Panc1 (cell line): Measurements from ENCODE around the gene CAMK2B. TPM values are rescaled to one million over a fixed set of nuclear protein-coding genes. Genes with fewer than 3 reads are reported as not detected.

Experiments used
- ATAC-seq: fragments of 200-7000 bp; cut with Tn5 transposase; 2 replicates; pipeline ENCODE4 v1.9.1; 2020; ENCODE audit warnings: mild to moderate bottlenecking, moderate library complexity
- BruUV-seq: library from RNA; stranded (reverse); fragments of 400-500 nt; replicated peaks from 2 replicates; lab custom pipeline; 2021; lab: Mats Ljungman, UMichigan
- CTCF ChIA-PET: fragments of 300-600 bp; sonication (Branson Sonifier 250); formaldehyde crosslinking; loops from one replicate; lab custom pipeline; 2022; ENCODE audit warnings: antibody characterized with exemption; lab: Charles Lee
- POLR2A ChIA-PET: fragments of 300-600 bp; sonication (Branson Sonifier 250); formaldehyde crosslinking; loops from one replicate; lab custom pipeline; 2022; ENCODE audit warnings: antibody characterized with exemption; lab: Charles Lee
- DNase-seq: peaks from one replicate; pipeline ENCODE4 v3.0.0-alpha.2; 2010; ENCODE audit warnings: low read depth, low spot score
- H3K27ac ChIP-seq: 2 replicates; pipeline ENCODE4 v1.5.1; 2011; ENCODE audit warnings: mild to moderate bottlenecking, low read length, inconsistent platforms
- H3K27me3 ChIP-seq: fragments of 200-500 bp; sonication (Bioruptor generic); 2 replicates; pipeline ENCODE4 v1.6.0; 2014; ENCODE audit warnings: low read length, inconsistent platforms; ENCODE audit not compliant: control insufficient read depth, insufficient read depth
- H3K36me3 ChIP-seq: fragments of 200-500 bp; sonication (Bioruptor generic); 2 replicates; pipeline ENCODE4 v1.5.1; 2014; ENCODE audit warnings: inconsistent platforms, mild to moderate bottlenecking, low read length, moderate library complexity; ENCODE audit not compliant: control insufficient read depth, insufficient read depth
- H3K4me1 ChIP-seq: 2 replicates; pipeline ENCODE4 v1.5.1; 2011; ENCODE audit warnings: inconsistent platforms, mild to moderate bottlenecking, low read length, moderate library complexity; ENCODE audit not compliant: control insufficient read depth, insufficient read depth
- H3K4me3 ChIP-seq, 2 experiments: 2 replicates each; pipeline ENCODE4 v1.5.1; 2011 to 2012; ENCODE audit warnings: low read depth in 2 of 2, low read length in 2 of 2, mild to moderate bottlenecking in 2 of 2, inconsistent platforms in 1 of 2, moderate library complexity in 1 of 2
- H3K9me3 ChIP-seq: fragments of 200-500 bp; sonication (Bioruptor generic); 2 replicates; pipeline ENCODE4 v1.5.1; 2014; ENCODE audit warnings: low read depth, mild to moderate bottlenecking, inconsistent platforms, low read length, moderate library complexity; ENCODE audit not compliant: control insufficient read depth, insufficient read depth
- CTCF ChIP-seq: fragments of 450-650 bp; IDR thresholded peaks from 2 replicates; pipeline ENCODE4 v1.5.1; 2017; ENCODE audit warnings: mild to moderate bottlenecking
- POLR2AphosphoS5 ChIP-seq: IDR thresholded peaks from 2 replicates; pipeline ENCODE4 v1.6.1; 2012; ENCODE audit warnings: mild to moderate bottlenecking, low read depth, low read length, moderate library complexity
- SIN3A ChIP-seq: IDR thresholded peaks from 2 replicates; pipeline ENCODE4 v1.6.1; 2012; ENCODE audit warnings: low read depth, mild to moderate bottlenecking, low read length, moderate library complexity, borderline replicate concordance; ENCODE audit not compliant: insufficient read depth
- TCF7L2 ChIP-seq: IDR thresholded peaks from 2 replicates; pipeline ENCODE4 v1.6.1; 2011; ENCODE audit warnings: mild to moderate bottlenecking, low read depth, low read length, inconsistent platforms
- in situ Hi-C: cut with HindIII; loops from 2 replicates; pipeline ENCODE4 v1.10.0; 2016; ENCODE audit warnings: low sequenced_read_pairs, low pct_unique_long_range_greater_than_20kb
- intact Hi-C: fragments of 100-400 bp; cut with micrococcal nuclease; formaldehyde crosslinking; loops from one replicate; pipeline ENCODE4 v1.10.0; 2022; ENCODE audit not compliant: unreplicated experiment
- total RNA-seq: library from RNA; stranded (reverse); gene quantifications from one replicate; pipeline ENCODE4 v1.2.1, GENCODE V29; 2021; ENCODE audit not compliant: unreplicated experiment
- TF ChIP-seq, protein P1 (sequence below), 2 experiments: IDR thresholded peaks; 2 replicates each; pipeline ENCODE4 v1.6.1; 2011 to 2012; ENCODE audit warnings: low read depth in 2 of 2, control low read depth in 1 of 2, low read length in 1 of 2, mild to moderate bottlenecking in 1 of 2, moderate library complexity in 1 of 2; ENCODE audit not compliant: insufficient read depth in 1 of 2

Gene CAMK2B
- total RNA-seq, 1 experiment from 2014 or later = 0.26 TPM

DNA sequence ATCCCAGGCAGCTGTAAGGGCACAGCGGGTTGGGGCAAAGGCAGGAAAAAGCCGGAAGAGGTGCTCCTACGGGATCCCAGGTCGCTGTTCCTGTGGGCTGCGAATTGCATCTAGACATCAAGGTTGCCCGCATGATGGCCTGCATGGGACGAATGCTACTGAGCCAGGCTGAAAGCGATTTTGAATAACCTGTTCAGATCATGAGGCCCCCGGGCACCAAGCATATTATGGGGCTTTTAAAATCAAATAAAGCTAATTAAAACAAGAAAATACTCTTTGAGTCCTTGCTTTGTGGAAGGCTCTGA is 37.1 kb downstream of the CAMK2B start:
- H3K27me3 ChIP-seq = peaks cover 13% of the 10 kb centered on the region; the same call in 1 of the 2 replicates
- no peak overlapping the region for H3K27ac ChIP-seq
- in situ Hi-C loops = no loop called here
- DNase-seq (no peak), ATAC-seq (no peak)
- H3K4me1 ChIP-seq = no peaks in the 10 kb centered on the region
- H3K36me3 ChIP-seq = no peaks in the 10 kb centered on the region
- intact Hi-C loops = no loop called here
- ChIA-PET CTCF (no interaction called here), POLR2A (no interaction called here)
- BruUV-seq = no TSS peak
- H3K4me3 ChIP-seq = no peak overlapping the region
- TF ChIP-seq, protein P1, sequence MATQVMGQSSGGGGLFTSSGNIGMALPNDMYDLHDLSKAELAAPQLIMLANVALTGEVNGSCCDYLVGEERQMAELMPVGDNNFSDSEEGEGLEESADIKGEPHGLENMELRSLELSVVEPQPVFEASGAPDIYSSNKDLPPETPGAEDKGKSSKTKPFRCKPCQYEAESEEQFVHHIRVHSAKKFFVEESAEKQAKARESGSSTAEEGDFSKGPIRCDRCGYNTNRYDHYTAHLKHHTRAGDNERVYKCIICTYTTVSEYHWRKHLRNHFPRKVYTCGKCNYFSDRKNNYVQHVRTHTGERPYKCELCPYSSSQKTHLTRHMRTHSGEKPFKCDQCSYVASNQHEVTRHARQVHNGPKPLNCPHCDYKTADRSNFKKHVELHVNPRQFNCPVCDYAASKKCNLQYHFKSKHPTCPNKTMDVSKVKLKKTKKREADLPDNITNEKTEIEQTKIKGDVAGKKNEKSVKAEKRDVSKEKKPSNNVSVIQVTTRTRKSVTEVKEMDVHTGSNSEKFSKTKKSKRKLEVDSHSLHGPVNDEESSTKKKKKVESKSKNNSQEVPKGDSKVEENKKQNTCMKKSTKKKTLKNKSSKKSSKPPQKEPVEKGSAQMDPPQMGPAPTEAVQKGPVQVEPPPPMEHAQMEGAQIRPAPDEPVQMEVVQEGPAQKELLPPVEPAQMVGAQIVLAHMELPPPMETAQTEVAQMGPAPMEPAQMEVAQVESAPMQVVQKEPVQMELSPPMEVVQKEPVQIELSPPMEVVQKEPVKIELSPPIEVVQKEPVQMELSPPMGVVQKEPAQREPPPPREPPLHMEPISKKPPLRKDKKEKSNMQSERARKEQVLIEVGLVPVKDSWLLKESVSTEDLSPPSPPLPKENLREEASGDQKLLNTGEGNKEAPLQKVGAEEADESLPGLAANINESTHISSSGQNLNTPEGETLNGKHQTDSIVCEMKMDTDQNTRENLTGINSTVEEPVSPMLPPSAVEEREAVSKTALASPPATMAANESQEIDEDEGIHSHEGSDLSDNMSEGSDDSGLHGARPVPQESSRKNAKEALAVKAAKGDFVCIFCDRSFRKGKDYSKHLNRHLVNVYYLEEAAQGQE (IDR thresholded peaks at IDR 0.05; ENCODE audit: insufficient read depth in 1 of 2, low read depth in 2 of 2, low read length in 1 of 2) = no peak
- TF ChIP-seq POLR2AphosphoS5 = no peak
- H3K9me3 ChIP-seq = no peaks in the 10 kb centered on the region

- peaks cover 8% of the 10 kb centered on the region; the same call in 1 of the 2 replicates for H3K27me3 ChIP-seq
- no peaks in the 10 kb centered on the region for H3K4me1 ChIP-seq
- intact Hi-C loops (no loop called here), in situ Hi-C loops (no loop called here)
- ChIA-PET CTCF (no interaction called here), POLR2A (no interaction called here)
- no peaks in the 10 kb centered on the region for H3K36me3 ChIP-seq
- TF ChIP-seq, protein P1 (IDR thresholded peaks at IDR 0.05; ENCODE audit: insufficient read depth in 1 of 2, low read depth in 2 of 2, low read length in 1 of 2) = no peak
- no peak for TF ChIP-seq SIN3A
- no peak for TF ChIP-seq CTCF
- no peak for TF ChIP-seq POLR2AphosphoS5
- no peak for TF ChIP-seq TCF7L2
- H3K9me3 ChIP-seq = no peaks in the 10 kb centered on the region
- ATAC-seq (no peak), DNase-seq (no peak)
- BruUV-seq = no TSS peak
- H3K27ac ChIP-seq = no peak overlapping the region
- no peak overlapping the region for H3K4me3 ChIP-seq
These were observed 37.7 kb downstream of the CAMK2B start for GRCh38 chr7:44287488-44288380.
